Activated CD8-positive, alpha-beta memory T cell treated with anti-CD3 and anti-CD28 coated beads, Interleukin-2, amount 10 ng/mL, durations not matched to agents 7 days and 5 days (primary cell): Measurements from ENCODE around the gene RAB43. TPM values are rescaled to one million over a fixed set of nuclear protein-coding genes. Genes with fewer than 3 reads are reported as not detected.
"Not testable (repeated sequence)": the region's sequence is repeated elsewhere in the genome, so short reads cannot be mapped to it uniquely, and the experiment has no call there.

Source experiments
- ATAC-seq: fragments of 150-1000 bp; cut with Tn5 transposase; one replicate; pipeline ENCODE4 v1.10.0; 2021; ENCODE audit warnings: moderate library complexity
- CTCF ChIA-PET: fragments of 350-600 bp; sonication (Branson Sonifier 250); formaldehyde crosslinking; loops from one replicate; lab custom pipeline; 2021; ENCODE audit warnings: antibody characterized with exemption; lab: Charles Lee
- DNase-seq: peaks from one replicate; pipeline ENCODE4 v3.0.0-alpha.2; 2020
- H3K27ac Mint-ChIP-seq: one replicate; pipeline ENCODE4 v1.8.0; 2021; ENCODE audit warnings: mild to moderate bottlenecking, mixed read lengths
- H3K27me3 Mint-ChIP-seq: one replicate; pipeline ENCODE4 v1.8.0; 2021; ENCODE audit warnings: mixed read lengths
- H3K36me3 Mint-ChIP-seq: one replicate; pipeline ENCODE4 v1.8.0; 2021; ENCODE audit warnings: mild to moderate bottlenecking, mixed read lengths
- H3K4me1 Mint-ChIP-seq: one replicate; pipeline ENCODE4 v1.8.0; 2021; ENCODE audit warnings: mixed read lengths
- H3K4me3 Mint-ChIP-seq: one replicate; pipeline ENCODE4 v1.8.0; 2021; ENCODE audit warnings: mild to moderate bottlenecking, moderate library complexity, mixed read lengths
- H3K9me3 Mint-ChIP-seq: one replicate; pipeline ENCODE4 v1.8.0; 2022; ENCODE audit warnings: low read depth, mixed read lengths
- total RNA-seq, 2 experiments: library from RNA; stranded (reverse); gene quantifications; one replicate each; pipeline ENCODE4 v1.2.3, GENCODE V29; 2021

Gene RAB43
- total RNA-seq, result 10 to 100 TPM; 33.7 to 36.1 TPM

DNA sequence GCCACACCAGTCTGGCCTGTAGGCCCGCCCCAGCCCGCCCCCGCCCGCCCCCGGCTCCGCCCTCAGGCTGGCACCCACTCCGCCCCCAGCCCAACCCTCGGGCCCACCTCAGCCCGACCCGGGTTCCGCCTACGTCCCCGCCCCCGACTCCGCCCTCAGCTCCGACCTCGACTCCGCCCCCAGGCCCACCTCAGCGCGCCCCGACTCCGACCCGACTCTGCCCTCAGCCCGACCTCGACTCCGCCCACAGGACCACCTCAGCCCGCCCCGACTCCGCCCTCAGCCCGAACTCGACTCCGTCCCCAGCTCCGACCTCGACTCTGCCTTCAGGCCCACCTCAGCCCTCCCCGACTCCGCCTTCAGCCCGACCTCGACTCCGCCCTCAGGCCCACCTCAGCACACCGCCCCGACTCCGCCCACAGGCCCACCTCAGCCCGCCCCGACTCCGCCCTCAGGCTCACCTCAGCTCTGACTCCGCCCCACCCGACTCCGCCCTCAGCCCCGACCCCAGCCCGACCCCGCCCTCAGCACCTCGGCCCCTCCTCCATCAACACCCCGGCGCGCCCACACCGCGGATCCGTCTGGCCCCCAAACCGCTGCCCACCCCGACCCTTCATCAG, at the start of gene RAB43:
Gene RAB43, minus strand, starts transcription at position 13 of the 620 bp plus-strand sequence. CDS start 315 bp downstream, outside the sequence.
- DNase-seq, result peak; percentile 93
- CTCF ChIA-PET, result interaction anchor here (1.5 to 6.1 kb wide), 9 partner anchors 9 to 194 kb away, joined by 4 to 45 read pairs (median 9); a partner anchor contains a TSS
- Mint-ChIP-seq H3K27ac (peak within 1 kb of the TSS; percentile 97), H3K27me3 (no peaks in the 10 kb centered on the region), H3K9me3 (no peaks in the 10 kb centered on the region), H3K4me1 (peaks cover 49% of the 10 kb centered on the region), H3K36me3 (peaks cover 21% of the 10 kb centered on the region), H3K4me3 (peak within 1 kb of the TSS; percentile 88)
- peak; percentile 65 for ATAC-seq

GRCh38 chr3:129166579-129167332, 45.2 kb upstream of the RAB43 start:
- CTCF ChIA-PET, result interaction anchor here (1.1 to 1.4 kb wide), 2 partner anchors 79 to 196 kb away, joined by 3 to 7 read pairs; no protein-coding TSS in a partner anchor
- peak overlapping the region; percentile 24 for H3K27ac Mint-ChIP-seq
- peaks cover 49% of the 10 kb centered on the region for H3K36me3 Mint-ChIP-seq
- H3K27me3 Mint-ChIP-seq, result no peaks in the 10 kb centered on the region
- H3K4me3 Mint-ChIP-seq, result no peak overlapping the region
- DNase-seq, result no peak
- H3K9me3 Mint-ChIP-seq, result no peaks in the 10 kb centered on the region
- ATAC-seq, result no peak
- H3K4me1 Mint-ChIP-seq, result peaks cover 22% of the 10 kb centered on the region

- not testable (repeated sequence) for H3K27ac Mint-ChIP-seq
- CTCF ChIA-PET, result interaction anchor here (1.4 kb wide), 1 partner anchor 80 kb away, joined by 7 read pairs; no protein-coding TSS in a partner anchor
These were observed 44.0 kb upstream of the RAB43 start for GRCh38 chr3:129165594-129165993.

GRCh38 chr3:129164500-129164899, 42.9 kb upstream of the RAB43 start:
- no peaks in the 10 kb centered on the region for H3K9me3 Mint-ChIP-seq
- no peak overlapping the region for H3K4me3 Mint-ChIP-seq
- peaks cover 30% of the 10 kb centered on the region for H3K36me3 Mint-ChIP-seq
- DNase-seq (no peak), ATAC-seq (no peak)
- H3K27ac Mint-ChIP-seq, result no peak overlapping the region
- H3K27me3 Mint-ChIP-seq, result no peaks in the 10 kb centered on the region
- peaks cover 24% of the 10 kb centered on the region for H3K4me1 Mint-ChIP-seq
- CTCF ChIA-PET, result interaction anchor here (1.0 to 3.5 kb wide), 3 partner anchors 60 to 194 kb away, joined by 3 to 59 read pairs (median 21); no protein-coding TSS in a partner anchor

More at GRCh38 chr3:129165594-129165993, 44.0 kb upstream of the RAB43 start:
- not testable (repeated sequence) for H3K9me3 Mint-ChIP-seq, H3K4me3 Mint-ChIP-seq, DNase-seq, ATAC-seq, H3K27me3 Mint-ChIP-seq
- Mint-ChIP-seq H3K36me3 (peaks cover 41% of the 10 kb centered on the region), H3K4me1 (peaks cover 16% of the 10 kb centered on the region)

DNA sequence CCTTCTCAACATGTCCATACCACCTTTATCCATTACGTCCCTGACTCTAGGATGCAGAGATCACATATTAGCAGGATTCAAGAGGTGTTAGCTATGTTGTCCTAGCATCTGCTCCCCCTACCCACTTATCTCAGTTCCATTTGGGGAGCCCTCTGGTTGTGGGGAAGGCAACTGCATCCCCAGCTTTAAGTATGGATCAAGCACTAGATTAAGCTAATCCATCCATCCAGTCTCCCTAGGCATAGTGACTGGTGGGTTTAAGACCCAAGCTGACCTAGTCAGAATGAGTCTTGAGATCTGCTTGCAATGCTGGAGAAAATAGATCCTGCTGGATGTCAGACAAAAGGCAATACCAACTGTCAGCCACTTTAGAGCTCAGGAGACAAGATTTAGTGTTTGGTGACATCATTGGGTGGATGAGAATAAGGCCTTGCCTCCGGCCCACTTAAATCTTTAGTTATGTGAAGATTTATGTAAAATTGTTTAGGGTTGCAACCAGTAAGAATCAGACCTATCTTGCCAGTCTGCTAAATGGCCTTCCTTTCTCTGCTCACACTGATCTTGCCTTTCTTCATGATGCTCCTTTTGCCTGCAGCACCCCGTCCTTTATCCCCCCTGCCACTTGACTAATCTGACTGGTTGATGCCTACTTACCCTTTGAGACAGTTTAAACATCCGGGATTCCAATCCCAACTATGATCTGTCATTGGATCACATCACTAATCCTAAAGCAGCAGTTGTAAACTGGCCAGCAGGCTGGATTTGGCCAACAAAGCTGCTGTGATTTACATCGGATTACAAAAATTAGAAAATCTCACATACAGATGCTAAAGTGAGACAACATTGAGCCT, 41.4 kb upstream of the RAB43 start:
- no peak for DNase-seq
- no peaks in the 10 kb centered on the region for H3K27me3 Mint-ChIP-seq
- no peak for ATAC-seq
- peak overlapping the region; percentile 97 for H3K27ac Mint-ChIP-seq
- H3K4me1 Mint-ChIP-seq, result peaks cover 33% of the 10 kb centered on the region
- peak overlapping the region; percentile 92 for H3K4me3 Mint-ChIP-seq
- CTCF ChIA-PET, result interaction anchor here (0.7 to 3.5 kb wide), 20 partner anchors 10 to 192 kb away, joined by 3 to 59 read pairs (median 6); partner anchors contain the start of gene COPG1
- peaks cover 27% of the 10 kb centered on the region for H3K36me3 Mint-ChIP-seq
- H3K9me3 Mint-ChIP-seq, result no peaks in the 10 kb centered on the region

DNA sequence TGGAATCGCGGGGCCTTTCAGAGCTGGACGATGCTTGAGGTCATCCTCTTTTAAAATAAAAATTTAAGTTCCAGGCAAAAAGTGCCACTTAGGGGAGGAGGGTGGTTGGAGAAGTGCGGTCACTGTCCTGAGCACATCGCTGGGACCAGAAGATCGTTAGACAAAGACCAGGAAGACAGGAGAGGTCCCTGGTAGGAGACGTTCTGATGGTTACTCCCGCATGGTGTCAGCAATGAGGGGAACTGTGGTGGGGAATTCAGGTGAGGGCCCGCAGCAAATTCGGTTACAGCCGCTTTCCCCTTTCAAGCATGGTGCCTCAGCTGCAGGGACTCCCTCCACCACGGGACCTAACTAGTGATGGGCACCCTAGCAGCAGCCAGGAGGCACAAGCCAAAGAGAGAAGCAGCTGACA, 40.3 kb upstream of the RAB43 start:
- ATAC-seq, result peak; percentile 6
- no peaks in the 10 kb centered on the region for H3K9me3 Mint-ChIP-seq
- H3K4me3 Mint-ChIP-seq, result peak overlapping the region; percentile 92
- DNase-seq, result peak; percentile 57
- peaks cover 20% of the 10 kb centered on the region for H3K36me3 Mint-ChIP-seq
- H3K27me3 Mint-ChIP-seq, result no peaks in the 10 kb centered on the region
- peak overlapping the region; percentile 97 for H3K27ac Mint-ChIP-seq
- CTCF ChIA-PET, result interaction anchor here (0.6 to 3.5 kb wide), 25 partner anchors 8 to 191 kb away, joined by 3 to 59 read pairs (median 5); partner anchors contain the start of genes CNBP and COPG1
- H3K4me1 Mint-ChIP-seq, result peaks cover 33% of the 10 kb centered on the region

DNA sequence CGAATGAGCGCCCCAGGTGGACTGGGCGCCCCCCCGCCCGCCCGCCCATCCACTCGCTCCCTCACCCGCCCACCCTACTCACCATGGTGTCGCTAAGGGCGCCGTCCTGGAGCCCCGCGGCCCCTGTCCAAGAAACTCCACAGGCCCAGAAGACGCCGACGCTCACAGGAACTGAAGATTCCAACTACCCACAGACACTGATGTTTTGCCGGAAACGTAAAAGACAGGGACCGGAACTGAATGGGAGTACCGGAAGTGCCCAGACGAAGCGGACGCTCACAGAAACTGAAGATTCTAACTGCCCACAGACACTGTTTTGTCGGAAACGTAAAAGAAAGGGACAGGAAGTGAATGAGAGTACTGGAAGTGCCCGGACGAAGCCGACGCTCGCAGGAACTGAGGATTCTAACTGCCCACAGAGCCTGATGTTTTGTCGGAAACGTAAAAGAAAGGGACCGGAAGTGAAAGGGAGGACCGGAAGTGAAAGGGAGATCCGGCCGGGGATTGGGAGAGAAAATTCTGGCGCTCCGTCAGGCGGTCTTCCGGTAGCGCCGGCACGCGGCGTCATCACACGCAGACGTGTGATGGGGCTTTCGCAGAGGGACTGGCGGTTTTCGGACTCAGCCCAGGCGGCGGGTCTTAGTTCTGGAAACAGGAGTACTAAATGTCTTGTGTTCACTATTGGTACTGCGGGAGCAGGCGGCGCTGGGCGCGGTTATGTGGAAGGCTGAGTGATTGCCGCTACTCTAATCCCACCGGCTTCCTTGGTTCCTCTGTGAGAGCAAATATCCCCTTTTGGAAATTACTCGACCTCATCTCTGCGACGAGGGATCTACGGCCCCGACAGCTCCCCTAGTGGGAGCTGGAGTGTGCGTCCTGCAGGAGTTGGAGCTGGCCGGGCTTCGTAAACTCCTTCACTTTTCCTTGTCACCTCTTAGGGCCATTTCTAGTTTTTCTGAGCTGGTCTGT, 39.6 kb upstream of the RAB43 start, which contains the start of gene ISY1:
Gene ISY1, minus strand, starts transcription at position 173 of the 969 bp plus-strand sequence. Its CDS starts 88 bp downstream, at position 85.
- Mint-ChIP-seq H3K4me1 (peaks cover 31% of the 10 kb centered on the region), H3K27me3 (no peaks in the 10 kb centered on the region), H3K4me3 (peak within 1 kb of the TSS; percentile 92), H3K9me3 (no peaks in the 10 kb centered on the region), H3K27ac (peak within 1 kb of the TSS; percentile 97), H3K36me3 (peaks cover 19% of the 10 kb centered on the region)
- peak; percentile 93 for DNase-seq
- CTCF ChIA-PET, result interaction anchor here (0.6 to 3.5 kb wide), 26 partner anchors 8 to 191 kb away, joined by 3 to 59 read pairs (median 5); partner anchors contain the start of genes CNBP and COPG1
- ATAC-seq, result peak; percentile 84

DNA sequence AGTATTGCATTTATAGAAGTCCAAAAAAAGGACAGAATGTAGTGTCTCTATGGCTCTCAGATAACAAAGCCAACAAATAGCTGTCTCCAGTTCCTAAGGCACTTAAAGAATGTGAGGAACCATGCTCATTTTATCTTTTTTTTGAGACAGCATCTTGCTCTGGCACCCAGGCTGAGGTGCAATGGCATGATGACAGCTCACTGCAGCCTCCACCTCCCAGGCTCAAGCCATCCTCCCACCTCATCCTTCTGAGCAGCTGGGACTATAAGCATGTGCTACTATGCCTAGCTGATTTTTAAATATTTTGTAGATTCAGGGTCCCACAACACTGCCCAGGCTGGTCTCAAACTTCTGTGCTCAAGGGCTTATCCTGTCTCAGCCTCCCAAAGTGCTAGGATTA, 23.2 kb upstream of the RAB43 start:
- Mint-ChIP-seq H3K27ac (no peak overlapping the region), H3K4me1 (no peaks in the 10 kb centered on the region), H3K27me3 (no peaks in the 10 kb centered on the region), H3K4me3 (no peak overlapping the region), H3K36me3 (peaks cover 21% of the 10 kb centered on the region), H3K9me3 (no peaks in the 10 kb centered on the region)
- DNase-seq (no peak), ATAC-seq (no peak)
- CTCF ChIA-PET, result interaction anchor here (1.3 to 2.5 kb wide), 4 partner anchors 10 to 92 kb away, joined by 3 to 10 read pairs (median 4); no protein-coding TSS in a partner anchor

GRCh38 chr3:129141011-129141410, 19.4 kb upstream of the RAB43 start:
- ATAC-seq, H3K4me3 Mint-ChIP-seq, H3K9me3 Mint-ChIP-seq, H3K27ac Mint-ChIP-seq, H3K27me3 Mint-ChIP-seq, DNase-seq, H3K4me1 Mint-ChIP-seq: not testable (repeated sequence)
- peaks cover 15% of the 10 kb centered on the region for H3K36me3 Mint-ChIP-seq
- CTCF ChIA-PET, result interaction anchor here (0.9 kb wide), 1 partner anchor 171 kb away, joined by 3 read pairs; no protein-coding TSS in a partner anchor

DNA sequence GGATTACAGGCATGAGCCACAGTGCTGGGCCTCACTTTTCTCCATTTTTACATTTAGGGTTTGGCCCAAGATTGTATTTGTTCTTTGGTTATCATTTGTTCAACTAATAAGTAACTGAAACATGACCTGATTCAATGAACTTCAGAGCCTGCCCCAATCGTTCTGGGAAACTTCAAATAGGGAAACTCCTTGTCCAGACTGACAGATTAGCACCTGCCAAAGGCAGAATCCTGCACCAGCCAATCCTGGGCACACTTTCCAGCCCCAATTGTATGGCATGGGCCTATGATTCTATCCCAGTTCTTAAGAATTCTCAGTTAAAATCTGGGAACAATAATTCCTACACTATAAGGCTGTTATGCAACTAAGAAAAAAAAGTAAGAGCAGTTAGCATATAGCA, 18.3 kb upstream of the RAB43 start:
- CTCF ChIA-PET, result no interaction called here
- peaks cover 7% of the 10 kb centered on the region for H3K36me3 Mint-ChIP-seq
- H3K9me3 Mint-ChIP-seq, result no peaks in the 10 kb centered on the region
- no peak overlapping the region for H3K4me3 Mint-ChIP-seq
- H3K27me3 Mint-ChIP-seq, result no peaks in the 10 kb centered on the region
- DNase-seq, result no peak
- no peak for ATAC-seq
- H3K4me1 Mint-ChIP-seq, result no peaks in the 10 kb centered on the region
- no peak overlapping the region for H3K27ac Mint-ChIP-seq

DNA sequence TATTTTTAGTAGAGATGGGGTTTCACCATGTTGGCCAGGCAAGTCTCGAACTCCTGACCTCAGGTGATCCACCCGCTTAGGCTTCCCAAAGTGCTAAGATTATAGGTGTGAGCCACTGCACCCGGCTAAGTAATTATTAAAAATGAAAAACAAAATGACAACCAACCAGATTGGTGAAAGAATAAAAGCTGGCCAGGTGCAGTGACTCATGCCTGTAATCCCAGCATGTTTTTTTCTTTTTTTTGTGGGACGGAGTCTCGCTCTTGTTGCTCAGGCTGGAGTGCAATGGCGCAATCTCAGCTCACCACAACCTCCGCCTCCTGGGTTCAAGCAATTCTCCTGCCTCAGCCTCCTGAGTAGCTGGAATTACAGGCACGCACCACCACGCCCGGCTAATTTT, 14.7 kb upstream of the RAB43 start:
- not testable (repeated sequence) for H3K4me1 Mint-ChIP-seq, DNase-seq, H3K9me3 Mint-ChIP-seq, H3K27me3 Mint-ChIP-seq, ATAC-seq, H3K4me3 Mint-ChIP-seq, H3K27ac Mint-ChIP-seq
- CTCF ChIA-PET, result interaction anchor here (0.6 to 2.1 kb wide), 2 partner anchors 26 to 166 kb away, joined by 3 to 6 read pairs; no protein-coding TSS in a partner anchor
- H3K36me3 Mint-ChIP-seq, result peaks cover 25% of the 10 kb centered on the region
